Tibial nerve (tissue), 4 donors: Measurements from ENCODE around the gene MYO5C.

Experiments used
- CTCF ChIP-seq, 5 experiments: fragments of 200-600 bp in 3 of 5; fragments of 450-650 bp in 2 of 5; sonication (generic) in 3 of 5; IDR thresholded peaks; one replicate each; pipeline ENCODE4 v1.5.1; 2016 to 2019; ENCODE audit warnings: antibody characterized with exemption in 5 of 5, mild to moderate bottlenecking in 3 of 5, moderate library complexity in 2 of 5
- EP300 ChIP-seq, 2 donors: sonication (generic); formaldehyde crosslinking; IDR thresholded peaks; one replicate each; pipeline ENCODE4 v1.6.1; 2017; ENCODE audit warnings: antibody characterized with exemption in 2 of 2, mild to moderate bottlenecking in 1 of 2
- POLR2A ChIP-seq, 2 donors: fragments of 450-650 bp; IDR thresholded peaks; one replicate each; pipeline ENCODE4 v1.6.1; 2017; ENCODE audit warnings: antibody characterized with exemption in 2 of 2, mild to moderate bottlenecking in 2 of 2, moderate library complexity in 2 of 2

- TF ChIP-seq CTCF (IDR thresholded peaks at IDR 0.05) (no peak), EP300 (IDR thresholded peaks at IDR 0.05) (no peak), POLR2A (IDR thresholded peaks at IDR 0.05) (no peak)
These were observed 4.4 kb downstream of the MYO5C start for GRCh38 chr15:52291204-52291603.
